GOT3 (cell line): ENCODE results near the gene CISTR.
"Not testable (repeated sequence)": the region's sequence is repeated elsewhere in the genome, so short reads cannot be mapped to it uniquely, and the experiment has no call there.

Experiments
- DNase-seq: peaks from one replicate; lab custom pipeline; 2025; ENCODE audit warnings: mixed read lengths; lab: John Stamatoyannopoulos, UW

Gene CISTR

GRCh38 chr12:53751336-53752191 is at the start of gene CISTR:
TSS of gene CISTR (minus strand) at chr12:53751979.
- DNase-seq, result no peak

- no peak for DNase-seq
These were observed 46.8 kb upstream of the CISTR start for GRCh38 chr12:53798575-53798974.

- no peak for DNase-seq
These were observed 44.1 kb upstream of the CISTR start for GRCh38 chr12:53795927-53796326.

GRCh38 chr12:53793221-53793620 is 41.4 kb upstream of the CISTR start:
- DNase-seq, result no peak

DNA sequence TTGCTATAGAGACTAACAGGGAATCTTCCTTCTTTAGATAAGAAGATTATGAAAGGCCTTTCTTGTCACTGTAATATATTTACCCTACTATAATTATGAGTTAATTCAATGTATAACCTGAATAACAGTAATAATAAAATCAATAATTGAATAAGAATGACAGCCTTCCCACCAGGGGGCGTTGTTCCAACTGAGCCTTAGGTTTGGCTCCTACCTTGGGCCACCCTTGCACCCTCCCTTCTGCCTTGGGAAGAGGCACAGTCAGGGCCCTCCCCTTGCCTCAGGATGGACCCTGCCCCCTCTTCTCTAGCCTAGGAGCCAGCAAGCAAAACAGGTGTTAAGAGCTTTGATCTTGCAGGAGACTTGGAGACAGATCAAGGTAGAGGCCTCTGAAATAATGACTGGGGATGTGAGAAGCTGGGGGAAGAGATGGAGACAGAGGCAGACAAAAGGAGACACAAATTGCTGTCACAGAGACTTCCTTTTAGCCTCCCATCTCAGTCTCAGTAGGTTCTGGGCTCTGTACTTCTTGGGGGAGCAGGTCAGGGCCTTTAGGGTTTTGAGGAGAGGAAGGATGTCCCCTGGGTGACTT is 40.1 kb upstream of the CISTR start:
- DNase-seq, result no peak

DNA sequence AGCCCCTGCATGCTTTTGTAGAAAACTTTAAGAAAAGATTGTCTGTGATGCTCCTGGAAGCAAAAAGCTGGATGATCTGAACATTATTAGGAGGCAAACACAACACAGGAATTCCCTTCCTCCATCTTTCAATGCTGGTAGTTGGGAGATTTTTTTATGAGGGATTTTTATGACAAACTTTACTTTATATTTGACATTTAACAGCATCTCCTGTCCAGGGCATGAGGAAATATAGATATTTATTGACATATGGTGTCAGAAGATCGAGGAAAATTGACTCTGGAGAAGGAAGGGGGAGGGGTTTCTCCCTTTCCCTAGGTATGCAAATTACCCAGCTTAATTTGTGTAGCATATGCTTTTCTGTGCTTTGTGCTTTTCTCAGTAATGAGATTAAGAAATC is 37.8 kb upstream of the CISTR start:
- no peak for DNase-seq

GRCh38 chr12:53788892-53789291 is 37.1 kb upstream of the CISTR start:
- no peak for DNase-seq

GRCh38 chr12:53786411-53786810 is 34.6 kb upstream of the CISTR start:
- DNase-seq, result no peak

- DNase-seq, result no peak
These were observed 33.4 kb upstream of the CISTR start for GRCh38 chr12:53785161-53785560.

DNA sequence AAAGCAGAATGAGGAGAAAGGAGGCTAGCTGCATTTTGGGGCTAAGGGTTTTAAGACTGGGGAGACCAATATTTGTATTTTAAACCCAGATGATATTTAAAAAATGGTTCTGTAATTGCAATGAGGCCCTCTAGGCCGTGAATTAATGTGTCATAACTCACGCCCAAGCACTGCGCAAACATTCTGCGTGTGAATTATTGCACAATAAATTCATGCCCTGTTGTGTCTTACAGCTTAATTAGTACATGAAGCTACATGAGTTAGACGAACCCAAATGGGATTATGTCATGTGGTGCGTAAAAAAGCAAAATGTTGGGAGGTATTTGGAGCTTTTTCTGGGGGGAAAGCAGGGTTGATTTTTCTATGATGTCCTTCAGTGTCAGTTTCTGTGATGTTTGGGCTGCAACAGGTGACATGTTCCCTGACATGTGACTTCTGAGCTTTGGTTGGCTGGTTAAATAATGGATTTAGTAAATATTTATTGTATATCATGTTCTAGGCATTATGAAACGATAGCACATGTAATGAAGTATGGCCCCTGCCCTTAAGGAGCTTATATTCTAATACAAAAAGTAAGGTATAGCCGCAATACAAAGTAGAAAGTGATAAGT is 30.4 kb upstream of the CISTR start:
- DNase-seq, result no peak

GRCh38 chr12:53781228-53781801 is 29.5 kb upstream of the CISTR start:
- no peak for DNase-seq

DNA sequence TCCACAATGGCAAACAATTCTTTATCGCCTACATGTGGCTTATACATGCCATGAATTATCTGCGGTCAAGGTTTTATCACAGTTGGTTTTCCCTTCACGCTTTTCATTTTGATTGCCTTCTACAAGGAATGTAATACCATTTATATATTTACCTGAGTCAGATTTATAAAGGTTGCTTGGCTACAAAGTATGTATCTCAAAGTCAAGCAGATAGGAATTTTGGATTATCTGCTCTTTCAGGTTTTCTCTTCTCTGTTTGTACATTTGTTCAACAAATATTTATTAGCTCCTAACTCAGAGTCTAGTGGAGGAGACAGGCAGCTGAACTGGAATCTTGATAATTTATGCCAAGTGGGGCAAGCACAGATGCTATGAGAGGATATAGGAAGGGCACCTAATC is 28.5 kb upstream of the CISTR start:
- no peak for DNase-seq

DNA sequence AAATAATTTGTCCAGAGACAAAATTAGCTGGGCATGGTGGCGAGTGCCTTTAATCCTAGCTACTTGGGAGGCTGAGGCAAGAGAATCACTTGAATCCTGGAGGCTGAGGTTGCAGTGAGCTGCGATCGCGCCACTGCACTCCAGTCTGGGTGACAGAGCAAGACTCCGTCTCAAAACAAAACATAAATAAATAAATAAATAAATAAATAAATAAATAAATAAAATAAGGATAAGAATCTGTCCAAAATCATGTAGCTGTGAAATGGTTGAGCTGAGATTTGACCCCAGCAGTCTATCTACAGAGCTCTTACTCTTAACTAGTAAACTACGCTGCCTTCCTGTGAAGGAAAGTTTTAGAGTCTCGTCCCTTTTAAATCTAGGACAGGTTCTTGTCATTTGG is 27.9 kb upstream of the CISTR start:
- not testable (repeated sequence) for DNase-seq

DNA sequence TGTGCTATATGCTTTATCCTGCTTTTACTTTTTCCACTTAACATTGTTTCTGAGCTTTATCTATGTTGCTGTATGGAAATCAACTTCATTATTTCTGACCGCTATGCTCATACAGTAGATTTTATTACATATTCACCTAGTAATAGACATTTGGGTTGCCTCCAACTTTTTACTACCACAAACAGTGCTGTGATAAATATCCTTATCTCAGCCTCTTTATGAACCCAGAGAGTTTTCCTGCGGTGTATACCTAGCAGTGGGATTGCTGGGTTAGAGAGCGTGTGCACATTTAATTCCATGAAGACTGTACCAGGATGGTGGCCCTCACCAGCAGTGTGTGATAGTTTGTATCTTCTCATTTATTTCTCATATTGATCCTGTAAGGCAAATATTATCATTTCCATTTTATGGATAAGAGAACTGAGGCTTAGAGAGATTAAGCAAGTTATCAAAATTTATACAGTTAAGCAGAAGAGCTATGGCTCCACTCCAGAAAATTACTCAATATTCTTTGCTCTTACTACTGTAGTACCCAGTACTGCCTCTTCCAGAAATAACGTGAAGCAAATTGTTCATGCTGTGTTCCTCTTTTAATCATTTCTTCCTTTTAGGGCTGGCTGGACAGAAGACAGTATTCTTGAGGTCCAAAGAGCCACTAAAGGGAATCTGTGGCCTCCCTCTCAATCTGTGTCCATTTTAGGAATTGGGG is 26.3 kb upstream of the CISTR start:
- DNase-seq, result no peak

DNA sequence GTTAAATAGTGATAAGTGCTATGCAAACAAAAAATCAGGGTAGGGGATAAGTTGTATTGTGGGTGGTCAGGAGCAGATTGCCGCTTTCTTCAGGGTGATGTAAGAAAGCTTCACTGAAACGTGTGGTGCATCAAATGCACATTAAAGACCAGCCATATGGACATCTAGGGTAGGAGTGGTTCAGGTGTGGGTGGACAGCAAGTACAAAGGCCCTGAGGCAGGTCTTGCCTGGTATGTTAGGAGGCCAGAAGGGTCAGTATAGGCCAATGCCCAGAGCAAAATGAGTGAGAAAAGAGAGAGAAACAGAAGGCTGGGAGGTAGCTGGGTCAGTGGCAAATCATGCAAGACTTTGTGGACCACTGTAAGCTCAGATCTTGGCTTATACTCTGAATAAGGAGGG is 25.6 kb upstream of the CISTR start:
- no peak for DNase-seq

DNA sequence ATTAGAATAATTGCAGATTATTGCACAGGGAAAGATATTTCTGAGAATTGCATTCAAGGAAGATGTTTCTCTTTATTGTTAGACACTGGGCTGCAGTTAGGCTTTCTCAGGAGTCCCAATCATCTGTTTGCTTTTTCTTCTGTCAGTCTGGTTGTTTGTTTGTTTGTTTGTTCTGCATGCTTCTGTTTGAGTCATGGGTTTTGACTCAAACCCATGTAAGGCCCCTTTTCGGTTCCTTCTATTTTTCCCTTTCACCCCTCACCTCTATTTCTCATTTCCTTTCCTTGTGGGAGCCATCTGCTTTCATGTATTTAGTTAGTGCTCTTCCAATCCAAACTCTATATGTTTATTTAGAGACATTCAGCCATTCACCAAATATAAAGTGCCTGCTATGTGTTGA is 25.1 kb upstream of the CISTR start:
- DNase-seq, result no peak

DNA sequence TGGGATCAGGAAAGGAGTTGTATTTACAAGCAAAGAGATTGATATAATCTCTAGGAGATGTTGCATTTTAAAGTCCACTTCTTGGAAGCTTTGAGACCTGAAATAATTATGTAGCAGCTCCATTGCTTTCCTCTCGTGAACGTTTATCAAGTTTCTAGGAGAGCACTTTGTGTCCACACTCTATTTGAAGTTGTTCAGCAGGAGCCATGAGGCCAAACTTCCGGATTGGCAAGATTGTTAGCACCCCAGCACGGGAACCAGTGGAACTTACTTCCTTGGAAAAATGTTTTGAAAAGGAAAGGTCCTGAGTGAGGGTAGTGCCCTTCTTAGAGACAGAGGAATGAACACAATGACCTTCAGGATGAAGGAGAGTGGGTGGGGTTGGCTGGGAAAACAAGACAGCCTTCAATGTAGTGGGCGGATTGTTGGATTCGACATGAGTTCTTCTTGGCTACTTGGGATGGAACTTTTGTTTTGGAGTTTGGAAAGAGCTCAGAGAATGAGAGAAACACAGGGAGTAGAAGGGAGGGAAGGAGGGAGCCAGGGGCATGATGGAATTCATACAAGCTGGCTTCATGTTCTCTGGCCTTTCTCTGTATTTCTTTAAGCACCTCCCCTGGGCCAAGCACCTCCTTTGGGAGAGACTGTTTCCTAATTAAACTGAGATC is 23.8 kb upstream of the CISTR start:
- no peak for DNase-seq

- no peak for DNase-seq
These were observed 18.5 kb upstream of the CISTR start for GRCh38 chr12:53770281-53770680.

DNA sequence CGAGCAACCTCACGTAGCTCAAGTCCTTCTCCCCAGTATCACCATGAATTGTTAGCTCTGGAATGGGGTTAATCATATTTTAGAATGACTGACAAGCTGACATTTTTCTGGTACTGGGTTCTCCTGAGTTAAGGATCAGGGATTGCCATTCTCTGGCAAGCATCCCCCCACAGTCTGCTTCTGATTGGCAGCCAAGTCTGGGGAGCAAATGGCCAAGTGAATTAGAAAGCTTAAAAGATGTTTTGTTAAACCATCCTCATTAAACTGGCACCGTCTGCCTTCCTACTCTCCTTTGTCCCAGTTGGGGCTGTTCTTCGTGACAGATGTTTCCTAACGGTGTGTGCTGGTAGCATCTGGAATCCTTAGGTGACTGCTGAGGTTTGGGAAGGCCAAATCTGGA is 17.2 kb upstream of the CISTR start:
- no peak for DNase-seq

DNA sequence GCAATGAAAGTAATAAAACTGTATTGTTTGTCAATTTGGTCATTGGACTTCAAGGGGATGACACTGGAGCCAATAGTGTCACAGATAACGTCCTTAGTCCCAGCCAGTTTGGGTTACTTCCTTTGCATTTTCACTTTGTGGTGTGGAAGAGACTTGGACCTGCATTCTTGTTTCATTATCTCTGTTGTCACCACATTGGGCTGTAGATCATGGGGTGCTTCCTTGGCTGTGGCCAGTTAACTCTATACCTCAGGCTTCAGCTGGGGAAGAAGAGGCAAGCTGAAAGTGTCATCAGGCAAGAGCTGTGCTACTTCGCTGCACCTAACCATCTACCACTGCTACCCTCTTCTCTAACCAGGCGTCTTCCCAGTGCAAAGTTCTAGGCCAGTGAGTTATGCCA is 15.1 kb upstream of the CISTR start:
- DNase-seq, result no peak

- DNase-seq, result no peak
These were observed 14.1 kb upstream of the CISTR start for GRCh38 chr12:53765891-53766290.

DNA sequence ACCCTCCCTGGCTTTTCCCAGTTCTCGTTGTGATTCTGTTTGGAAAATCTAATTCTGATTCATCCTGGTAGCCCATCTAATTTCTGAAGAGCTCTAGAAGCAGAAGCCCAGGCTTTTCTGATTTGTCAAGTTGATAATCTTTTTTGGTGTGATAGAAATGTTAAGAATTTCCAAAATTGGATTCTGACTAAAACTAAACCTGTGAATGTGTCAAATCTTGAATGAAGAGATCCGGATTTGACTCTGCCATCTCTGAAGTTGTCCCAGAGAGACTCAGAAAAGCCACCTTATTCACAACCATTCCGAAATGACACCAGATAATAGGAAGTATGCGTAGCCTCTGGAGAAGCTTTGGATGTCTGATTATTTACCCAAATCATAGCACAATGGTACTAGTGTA is 12.8 kb upstream of the CISTR start:
- no peak for DNase-seq
